Cardiac septum (tissue), 1 donor: ENCODE results near the gene SETD2. TPM values are rescaled to one million over a fixed set of nuclear protein-coding genes. Genes with fewer than 3 reads are reported as not detected.

ENCODE experiments used
- DNase-seq: peaks from one replicate; pipeline ENCODE4 v3.0.0-alpha.2; 2020; ENCODE audit warnings: low spot score
- intact Hi-C: fragments of 100-400 bp; cut with DNase I; formaldehyde crosslinking; loops from one replicate; pipeline ENCODE4 v1.14.0; 2022
- total RNA-seq: library from RNA; stranded (reverse); fragmentation: NEBNext Ultra II Directional; extraction: Animal tissue kit (Norgen Biotek cat#: 25700); gene quantifications from one replicate; pipeline ENCODE4 v1.2.1, GENCODE V29; 2021
- donor health status: DM: no; HTN: no; CAD: no.

SETD2 gene
- total RNA-seq, 1 donor from 2014 or later, result 35.6 TPM

- no peak for DNase-seq
- intact Hi-C loops, result loop anchor here (10.0 kb wide), 1 partner anchor 287 kb away; the partner anchor contains the start of gene TMIE
These were observed 172.3 kb downstream of the SETD2 start for GRCh38 chr3:46991406-46992165.

DNA sequence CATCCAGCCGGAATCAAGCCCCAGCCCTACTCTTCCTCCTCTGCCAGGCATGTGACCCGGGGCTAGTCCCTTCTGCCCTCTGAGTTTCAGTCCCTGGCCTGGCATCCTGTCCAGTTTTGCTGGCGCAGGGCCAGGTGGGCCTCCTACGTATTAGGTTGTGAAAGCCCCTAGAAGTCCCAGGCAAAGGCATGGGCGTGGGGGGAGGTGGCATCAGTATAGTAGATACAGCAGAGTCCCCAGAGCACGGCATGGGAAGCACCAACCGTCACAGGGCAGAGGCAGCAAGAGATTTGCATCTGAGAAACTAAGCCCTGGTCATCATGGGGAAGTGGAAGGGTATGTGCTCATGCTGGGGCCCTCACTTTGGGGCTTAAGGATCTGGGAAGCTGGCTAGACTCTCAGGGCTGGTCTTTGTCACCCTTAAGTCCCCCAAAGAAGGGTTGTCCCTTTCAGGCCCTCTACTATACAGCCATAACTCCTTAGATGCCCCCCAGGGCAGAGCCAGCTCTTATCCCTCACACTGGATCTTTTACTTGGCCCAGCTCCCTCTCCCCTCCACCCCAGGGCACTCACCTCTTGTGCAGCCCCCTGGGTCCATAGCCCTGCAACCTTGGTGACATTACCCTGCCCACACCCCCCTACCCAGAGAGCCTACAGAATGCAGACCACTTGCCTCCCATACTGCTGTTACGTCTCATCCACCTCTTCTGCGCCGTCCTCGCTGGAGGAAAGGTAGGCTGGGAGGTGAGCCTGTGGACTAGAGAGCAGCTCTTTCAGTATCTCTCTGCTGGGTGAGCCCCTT lies 173.1 kb downstream of the SETD2 start:
- no peak for DNase-seq
- intact Hi-C loops, result loop anchor here (10.0 kb wide), 1 partner anchor 286 kb away; the partner anchor contains the start of gene TMIE

- intact Hi-C loops, result no loop called here
- no peak for DNase-seq
These were observed 174.6 kb downstream of the SETD2 start for GRCh38 chr3:46989146-46989810.

- intact Hi-C loops, result no loop called here
These were observed 175.3 kb downstream of the SETD2 start for GRCh38 chr3:46988616-46989015.

DNA sequence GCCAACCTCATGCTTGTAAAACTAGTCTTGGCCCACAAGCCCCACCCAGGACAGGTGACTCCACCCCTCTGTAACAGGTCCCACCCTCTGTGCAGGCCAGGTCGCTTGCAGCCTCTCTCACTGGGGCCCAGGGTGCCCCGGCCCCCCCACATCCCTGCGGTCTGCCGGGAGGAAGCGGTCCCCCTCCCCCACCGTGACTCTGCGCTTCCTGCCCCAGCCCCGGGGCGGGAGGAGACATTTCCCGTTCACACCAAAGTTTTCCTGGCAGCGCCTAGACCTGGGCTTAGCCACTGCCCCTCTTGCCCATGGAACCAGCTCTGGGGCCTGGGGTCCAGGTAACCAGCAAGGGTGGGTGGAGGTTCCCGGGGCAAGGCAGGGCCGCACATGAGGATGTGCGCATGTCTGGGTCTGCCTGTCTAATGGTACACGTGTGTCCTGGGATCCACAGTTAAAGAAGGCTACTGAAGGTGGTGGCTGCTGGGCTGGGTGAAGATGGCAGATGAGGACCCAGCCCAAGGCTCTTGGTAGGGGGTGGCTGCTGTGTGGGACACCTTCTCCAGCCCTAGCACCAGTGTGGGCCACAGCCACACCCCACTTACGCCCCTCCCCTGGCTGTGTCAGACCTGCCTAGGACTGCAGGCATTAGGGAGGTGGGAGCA lies 176.0 kb downstream of the SETD2 start:
- intact Hi-C loops, result no loop called here

More at GRCh38 chr3:46988616-46989015, 175.3 kb downstream of the SETD2 start:
- no peak for DNase-seq

DNA sequence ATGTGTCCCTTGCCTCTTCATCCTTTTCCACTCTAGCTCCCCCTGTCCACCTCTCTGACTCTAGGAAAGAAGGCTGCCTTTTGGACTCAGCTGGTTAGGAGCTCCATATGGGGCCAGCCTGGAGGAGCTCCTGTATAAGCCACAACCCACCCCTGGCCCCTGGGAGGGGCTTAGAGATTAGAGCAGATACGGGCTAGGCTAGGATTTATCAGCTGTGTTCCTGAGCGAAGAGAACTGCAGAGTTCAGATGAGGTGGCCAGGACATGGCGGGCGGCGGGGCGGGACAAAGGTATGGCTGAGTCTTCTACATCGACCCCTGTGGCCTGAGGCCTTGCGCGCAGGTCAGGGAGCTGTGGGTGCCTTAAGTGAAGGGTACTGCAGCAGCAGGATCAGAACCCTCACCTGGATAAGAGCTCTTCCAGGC lies 176.6 kb downstream of the SETD2 start:
- intact Hi-C loops, result no loop called here
- no peak for DNase-seq

More for the DNA sequence above, 176.0 kb downstream of the SETD2 start:
- DNase-seq, result peak; percentile 94

- intact Hi-C loops, result no loop called here
- no peak for DNase-seq
These were observed 177.1 kb downstream of the SETD2 start for GRCh38 chr3:46986782-46987310.

DNA sequence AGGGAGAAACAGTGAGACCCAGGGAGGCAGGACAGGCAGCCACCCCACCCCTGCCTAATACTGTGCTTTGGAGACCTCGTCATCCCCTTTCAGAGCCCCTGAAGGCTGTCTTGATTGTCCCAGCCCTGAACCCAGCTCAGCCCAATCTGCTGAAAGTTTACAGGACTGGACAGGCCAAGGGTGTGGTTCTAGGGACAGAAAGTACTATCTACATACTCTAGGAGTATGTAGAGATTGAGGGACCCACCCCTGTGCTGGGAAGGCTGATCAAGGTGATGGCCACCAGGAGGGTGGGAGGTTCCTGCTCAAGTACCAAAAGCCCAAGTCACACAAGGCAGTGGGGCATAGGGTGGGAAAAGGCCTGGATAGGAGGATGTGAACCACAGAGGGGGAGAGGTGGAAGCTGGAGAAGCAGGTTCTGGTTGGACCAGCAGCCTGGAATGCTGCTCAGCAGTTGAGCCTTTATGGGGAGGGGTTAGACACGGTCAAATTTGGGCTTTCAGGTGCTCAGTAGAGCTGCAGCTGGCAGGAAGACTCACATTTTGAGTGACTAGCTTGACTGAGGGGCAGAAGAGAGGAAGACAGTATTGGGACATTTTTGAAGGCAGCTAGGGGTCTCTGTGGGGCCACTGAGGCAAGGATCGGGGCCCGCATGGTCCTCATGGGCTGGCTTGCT lies 177.7 kb downstream of the SETD2 start:
- intact Hi-C loops, result no loop called here

GRCh38 chr3:46985588-46985987 lies 178.3 kb downstream of the SETD2 start:
- no peak for DNase-seq
- intact Hi-C loops, result no loop called here

More for the DNA sequence above, 177.7 kb downstream of the SETD2 start:
- DNase-seq, result no peak

- no peak for DNase-seq
- intact Hi-C loops, result no loop called here
These were observed 179.1 kb downstream of the SETD2 start for GRCh38 chr3:46984591-46985459.

- DNase-seq, result no peak
- intact Hi-C loops, result no loop called here
These were observed 181.4 kb downstream of the SETD2 start for GRCh38 chr3:46982546-46982945.

DNA sequence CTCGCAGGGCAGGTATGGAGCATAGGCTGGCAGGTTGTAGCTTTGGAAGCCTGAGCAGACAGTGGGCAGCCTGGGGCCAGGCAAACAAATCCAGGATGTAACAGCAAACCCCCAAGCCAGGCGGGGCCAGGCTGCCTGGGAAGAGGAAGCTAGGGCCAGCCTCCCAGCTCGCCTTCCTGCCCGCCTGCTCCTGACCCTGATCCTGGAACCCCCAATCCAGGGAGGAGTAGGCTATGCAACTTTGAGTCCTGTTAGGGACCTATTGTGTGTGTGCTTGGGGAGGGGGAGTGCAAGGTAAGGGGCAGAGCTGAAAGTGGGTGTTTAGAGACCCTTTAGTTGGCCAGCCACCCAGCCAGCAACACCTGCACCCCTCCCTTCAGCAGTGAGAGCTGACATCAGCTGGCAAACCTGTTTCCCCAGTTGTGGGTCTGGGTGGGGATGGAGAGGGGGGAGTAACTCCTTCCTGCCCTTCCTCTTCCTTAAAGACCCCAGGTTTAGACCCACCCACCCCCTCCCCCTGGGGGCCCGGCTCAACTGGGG lies 181.9 kb downstream of the SETD2 start:
- intact Hi-C loops, result no loop called here

DNA sequence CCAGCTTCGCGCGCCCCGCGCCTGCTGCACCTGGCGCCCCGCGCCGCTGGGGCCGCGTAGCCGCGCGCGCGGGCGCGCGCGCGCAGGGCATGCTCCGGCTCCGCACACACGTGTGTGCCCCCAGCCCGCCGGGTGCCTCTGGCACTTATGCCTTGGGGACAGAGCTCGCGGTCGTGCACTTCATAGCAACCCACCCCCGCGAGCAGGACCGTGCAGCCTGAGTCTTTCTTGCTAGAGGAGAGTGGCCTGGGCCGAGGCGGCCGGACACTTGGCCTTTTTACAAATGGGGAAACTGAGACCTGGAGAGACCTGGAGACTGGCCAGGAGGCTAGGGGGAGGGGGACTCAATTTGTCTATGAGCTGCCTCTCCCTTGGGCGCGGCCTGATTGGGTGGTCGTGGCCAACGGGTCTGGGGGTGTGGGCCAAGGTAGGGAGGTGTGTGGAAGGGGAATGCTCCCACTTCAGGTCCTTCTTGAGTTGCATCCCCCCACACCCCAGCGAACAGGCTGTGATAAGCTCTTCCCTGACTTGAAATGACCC lies 183.9 kb downstream of the SETD2 start:
- intact Hi-C loops, result loop anchor here (2.0 to 10.0 kb wide), 2 partner anchors 45 to 185 kb away; partner anchors contain the start of gene SETD2
- DNase-seq, result peak; percentile 74

More for the DNA sequence above, 181.9 kb downstream of the SETD2 start:
- DNase-seq, result peak; percentile 84

DNA sequence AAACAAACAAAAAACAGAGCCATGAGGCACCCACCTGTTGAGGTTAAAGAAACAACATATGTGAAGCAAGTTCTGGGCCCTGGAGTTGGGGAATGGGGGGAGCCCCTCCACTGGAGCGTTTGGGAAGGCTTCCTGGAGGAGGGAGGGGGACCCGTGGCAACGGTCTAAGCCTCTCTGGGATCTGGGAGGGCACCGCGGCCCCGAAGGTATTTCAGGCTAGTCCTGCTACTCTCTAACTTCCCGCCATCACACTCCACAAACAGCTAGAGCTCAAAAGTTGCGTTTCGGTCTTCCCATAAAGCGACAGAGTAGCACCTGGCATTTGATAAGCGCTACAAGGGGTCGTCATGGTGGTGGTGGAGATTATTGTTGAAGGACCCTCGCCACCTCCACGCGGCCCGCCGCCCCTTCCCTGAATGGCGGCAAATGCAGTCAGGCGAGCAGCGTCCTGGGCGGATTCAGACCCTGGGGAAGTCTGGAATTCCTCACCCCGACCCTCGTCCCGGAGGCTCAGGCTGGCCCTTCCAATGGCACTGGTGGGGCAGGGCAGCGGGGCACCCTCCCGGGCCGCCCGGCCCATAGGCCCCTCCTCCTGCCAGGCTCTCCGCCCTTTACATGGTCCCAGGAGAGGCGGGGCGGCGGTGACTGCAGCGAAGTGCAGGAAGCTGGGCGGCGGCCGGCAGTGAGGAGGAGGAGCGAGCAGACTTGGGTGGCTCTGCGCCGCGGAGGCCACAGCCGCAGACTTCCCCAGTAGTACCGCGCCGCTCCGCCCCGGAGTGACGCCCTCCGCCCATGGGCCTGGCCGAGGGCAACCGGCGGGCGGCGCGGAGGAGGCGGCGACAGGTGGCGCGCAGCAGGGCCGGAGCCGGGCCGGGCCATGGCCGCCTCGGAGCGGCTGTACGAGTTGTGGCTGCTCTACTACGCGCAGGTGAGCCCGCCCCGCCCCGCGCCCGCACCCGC lies 184.6 kb downstream of the SETD2 start, which contains the start of gene NBEAL2:
Gene NBEAL2 (plus strand): TSS at position 682 of the 960 bp plus-strand sequence. CDS start 196 bp downstream, at position 878.
- intact Hi-C loops, result loop anchor here (2.0 to 10.0 kb wide), 2 partner anchors 44 to 186 kb away; partner anchors contain the start of gene SETD2
- peak; percentile 99 for DNase-seq

DNA sequence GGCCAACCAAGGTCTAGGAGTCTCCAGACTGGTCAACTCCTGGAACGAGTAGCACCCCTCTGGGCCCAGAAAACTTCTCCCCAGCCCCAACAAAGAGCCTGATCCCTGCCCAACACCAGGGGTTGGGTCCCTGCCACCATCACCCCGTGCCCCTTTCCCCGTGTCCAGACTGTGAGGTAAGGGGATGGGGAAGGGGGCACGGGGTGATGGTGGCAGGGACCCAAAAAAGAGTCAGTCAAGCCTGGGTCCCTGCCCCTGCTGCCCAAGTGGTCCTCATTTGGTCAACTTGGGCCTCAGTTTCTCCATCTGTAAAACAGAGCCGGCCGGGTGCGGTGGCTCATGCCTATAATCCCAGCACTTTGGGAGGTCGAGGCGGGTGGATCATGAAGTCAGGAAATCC lies 185.5 kb downstream of the SETD2 start:
- DNase-seq, result peak; percentile 51

GRCh38 chr3:46977811-46978195 lies 186.1 kb downstream of the SETD2 start:
- intact Hi-C loops, result loop anchor here (2.0 to 10.0 kb wide), 3 partner anchors 29 to 187 kb away; partner anchors contain the start of gene SETD2
- DNase-seq, result peak; percentile 38

More for the DNA sequence above, 185.5 kb downstream of the SETD2 start:
- intact Hi-C loops, result loop anchor here (2.0 to 10.0 kb wide), 2 partner anchors 44 to 186 kb away; partner anchors contain the start of gene SETD2
